Uterus (tissue), 2 donors: Measurements from ENCODE around the gene AADAT.

ENCODE experiments used
- CTCF ChIP-seq, 4 experiments: fragments of 200-600 bp in 2 of 4; fragments of 450-650 bp in 2 of 4; sonication (generic) in 2 of 4; IDR thresholded peaks; one replicate each; pipeline ENCODE4 v1.5.1; 2016 to 2019; ENCODE audit warnings: antibody characterized with exemption in 4 of 4, mild to moderate bottlenecking in 2 of 4, moderate library complexity in 1 of 4
- POLR2A ChIP-seq, 2 donors: fragments of 450-650 bp; IDR thresholded peaks; one replicate each; pipeline ENCODE4 v1.6.1; 2016; ENCODE audit warnings: antibody characterized with exemption in 2 of 2, mild to moderate bottlenecking in 1 of 2, moderate library complexity in 1 of 2

GRCh38 chr4:170012629-170012958 is 77.2 kb downstream of the AADAT start:
- no peak for TF ChIP-seq POLR2A (IDR thresholded peaks at IDR 0.05)
- TF ChIP-seq CTCF (IDR thresholded peaks at IDR 0.05) = no peak
